OCI-LY7 (cell line): ENCODE measurements around the gene TCF12. TPM values are rescaled to one million over a fixed set of nuclear protein-coding genes. Genes with fewer than 3 reads are reported as not detected.

ENCODE experiments used
- BruUV-seq: library from RNA; stranded (reverse); fragments of 400-500 nt; replicated peaks from 2 replicates; lab custom pipeline; 2021; lab: Mats Ljungman, UMichigan
- CTCF ChIA-PET: fragments of 300-600 bp; sonication (Branson Sonifier 250); formaldehyde crosslinking; loops from one replicate; lab custom pipeline; 2022; ENCODE audit warnings: antibody characterized with exemption; ENCODE audit not compliant: unreplicated experiment; lab: Charles Lee
- POLR2A ChIA-PET: fragments of 300-600 bp; sonication (Branson Sonifier 250); formaldehyde crosslinking; loops from one replicate; lab custom pipeline; 2022; ENCODE audit warnings: antibody characterized with exemption; lab: Charles Lee
- DNase-seq: peaks from one replicate; pipeline ENCODE4 v3.0.0-alpha.2; 2015; ENCODE audit warnings: low spot score
- H2AFZ ChIP-seq: fragments of 200-600 bp; sonication (generic), shearing (Covaris generic); 2 replicates; pipeline ENCODE4 v1.6.1; 2014; ENCODE audit warnings: mild to moderate bottlenecking, antibody characterized with exemption, low read length, moderate library complexity
- H3K27ac ChIP-seq: fragments of 200-600 bp; sonication (generic); 2 replicates; pipeline ENCODE4 v1.5.1; 2014; ENCODE audit warnings: mixed run types, low read depth, mild to moderate bottlenecking, moderate library complexity, low read length, inconsistent platforms; ENCODE audit not compliant: poor library complexity, severe bottlenecking
- H3K36me3 ChIP-seq: fragments of 200-600 bp; sonication (generic); 2 replicates; pipeline ENCODE4 v1.6.1; 2014; ENCODE audit warnings: mild to moderate bottlenecking, antibody characterized with exemption, low read length, moderate library complexity, mixed read lengths; ENCODE audit not compliant: insufficient read depth
- H3K4me1 ChIP-seq: fragments of 200-600 bp; sonication (generic); 2 replicates; pipeline ENCODE4 v1.5.1; 2014; ENCODE audit warnings: mild to moderate bottlenecking, low read length; ENCODE audit not compliant: insufficient read depth, poor library complexity, severe bottlenecking
- H3K4me2 ChIP-seq: fragments of 200-600 bp; sonication (generic); 2 replicates; pipeline ENCODE4 v1.6.1; 2014; ENCODE audit warnings: mild to moderate bottlenecking, low read length
- H3K4me3 ChIP-seq: fragments of 200-600 bp; sonication (generic); 2 replicates; pipeline ENCODE4 v1.5.1; 2014; ENCODE audit warnings: mild to moderate bottlenecking, low read depth, low read length; ENCODE audit not compliant: poor library complexity, severe bottlenecking
- H3K79me2 ChIP-seq: fragments of 200-600 bp; sonication (generic); 2 replicates; pipeline ENCODE4 v1.6.1; 2016; ENCODE audit warnings: low read depth, mild to moderate bottlenecking, low read length, moderate library complexity, mixed read lengths; ENCODE audit not compliant: insufficient read depth
- H3K9me2 ChIP-seq: fragments of 200-600 bp; sonication (generic); 2 replicates; pipeline ENCODE4 v1.6.1; 2016; ENCODE audit warnings: mild to moderate bottlenecking, low read length, mixed read lengths; ENCODE audit not compliant: insufficient read depth
- H3K9me3 ChIP-seq: fragments of 200-600 bp; sonication (generic); 2 replicates; pipeline ENCODE4 v1.6.1; 2014; ENCODE audit warnings: mild to moderate bottlenecking, mixed run types, low read length, mixed read lengths
- H4K20me1 ChIP-seq: fragments of 200-600 bp; sonication (generic); 2 replicates; pipeline ENCODE4 v1.6.1; 2014; ENCODE audit warnings: mild to moderate bottlenecking, antibody characterized with exemption, low read length, moderate library complexity, mixed read lengths; ENCODE audit not compliant: insufficient read depth
- EZH2phosphoT487 ChIP-seq: fragments of 200-600 bp; sonication (generic); IDR thresholded peaks from 2 replicates; pipeline ENCODE4 v1.6.1; 2018; ENCODE audit warnings: low read depth, borderline replicate concordance, mild to moderate bottlenecking, mixed run types, antibody characterized with exemption, low read length, moderate library complexity, mixed read lengths
- intact Hi-C: fragments of 100-400 bp; cut with micrococcal nuclease; formaldehyde crosslinking; loops from one replicate; pipeline ENCODE4 v1.10.0; 2022; ENCODE audit not compliant: unreplicated experiment
- total RNA-seq, 2 experiments: library from RNA; depleted of rRNA in 1 of 2; stranded (reverse); fragments of >200 nt in 1 of 2; shearing (Covaris generic) in 1 of 2; gene quantifications; 2 replicates each; pipeline ENCODE4 v1.2.3, GENCODE V29; 2014 to 2022
- TF ChIP-seq, protein P1 (sequence below): fragments of 200-600 bp; sonication (generic); conservative IDR thresholded peaks from 2 replicates; pipeline ENCODE4 v1.5.1; 2014; ENCODE audit warnings: mild to moderate bottlenecking, antibody characterized with exemption, low read length, moderate library complexity, mixed read lengths

TCF12 gene
- total RNA-seq, 2 experiments from 2014 or later: 51.6 to 139 TPM

DNA sequence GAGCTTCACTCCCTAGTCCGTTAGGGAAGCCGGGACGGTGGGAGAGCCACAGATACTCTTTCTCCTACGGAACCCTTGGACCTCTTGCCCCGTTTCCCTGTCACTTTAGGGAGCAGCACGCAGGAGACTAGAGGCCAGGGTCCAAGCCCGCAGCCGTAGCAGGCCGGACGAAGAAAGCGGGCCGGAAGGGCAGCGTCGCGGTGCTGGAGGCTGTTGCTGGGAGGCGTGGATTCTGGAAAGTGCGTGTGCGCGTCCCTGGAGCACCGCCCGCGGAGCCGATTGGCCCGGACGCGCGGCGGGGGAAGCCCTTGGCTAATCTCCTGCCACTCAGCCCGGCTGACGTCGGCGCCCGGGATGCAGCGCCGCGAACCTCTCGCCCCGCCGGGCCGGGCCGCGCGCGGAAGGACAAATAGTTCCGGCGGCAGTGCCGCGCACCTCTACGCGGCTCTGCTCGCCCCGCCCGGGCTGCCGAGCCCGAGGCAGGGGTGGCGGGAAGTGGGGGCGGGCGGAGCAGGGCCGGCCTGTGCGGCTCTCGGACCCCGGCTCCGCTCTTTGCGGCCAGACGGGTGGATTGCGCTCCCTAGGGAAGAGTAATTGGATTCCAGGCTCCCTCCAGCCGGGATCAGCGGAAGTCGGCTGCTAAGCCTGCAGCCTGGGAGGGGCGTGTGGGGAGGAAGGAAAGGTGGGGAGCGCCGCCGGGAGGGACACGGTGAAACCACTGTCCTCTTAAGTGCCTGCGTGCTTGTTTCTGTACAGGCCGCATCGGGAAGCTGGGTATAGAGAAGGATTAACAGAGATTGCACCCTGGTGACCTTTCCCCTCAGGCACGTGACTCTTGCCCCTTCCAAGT, 31.3 kb upstream of the TCF12 start:
- Histone ChIP-seq H4K20me1 (no peaks in the 10 kb centered on the region), H3K79me2 (no peaks in the 10 kb centered on the region), H3K27ac (peak overlapping the region; percentile 2), H3K36me3 (no peaks in the 10 kb centered on the region), H3K4me3 (peak overlapping the region; percentile 68), H3K9me2 (no peaks in the 10 kb centered on the region), H2AFZ (peak overlapping the region; percentile 99), H3K4me2 (peak overlapping the region; percentile 83), H3K4me1 (peaks cover 23% of the 10 kb centered on the region), H3K9me3 (no peaks in the 10 kb centered on the region)
- CTCF ChIA-PET: no interaction called here
- intact Hi-C loops: loop anchor here (1.0 kb wide), 1 partner anchor 31 kb away; the partner anchor contains the start of gene TCF12
- POLR2A ChIA-PET: no interaction called here
- peak; percentile 83 for DNase-seq
- BruUV-seq: no TSS peak
- TF ChIP-seq EZH2phosphoT487: no peak
- TF ChIP-seq, protein P1, sequence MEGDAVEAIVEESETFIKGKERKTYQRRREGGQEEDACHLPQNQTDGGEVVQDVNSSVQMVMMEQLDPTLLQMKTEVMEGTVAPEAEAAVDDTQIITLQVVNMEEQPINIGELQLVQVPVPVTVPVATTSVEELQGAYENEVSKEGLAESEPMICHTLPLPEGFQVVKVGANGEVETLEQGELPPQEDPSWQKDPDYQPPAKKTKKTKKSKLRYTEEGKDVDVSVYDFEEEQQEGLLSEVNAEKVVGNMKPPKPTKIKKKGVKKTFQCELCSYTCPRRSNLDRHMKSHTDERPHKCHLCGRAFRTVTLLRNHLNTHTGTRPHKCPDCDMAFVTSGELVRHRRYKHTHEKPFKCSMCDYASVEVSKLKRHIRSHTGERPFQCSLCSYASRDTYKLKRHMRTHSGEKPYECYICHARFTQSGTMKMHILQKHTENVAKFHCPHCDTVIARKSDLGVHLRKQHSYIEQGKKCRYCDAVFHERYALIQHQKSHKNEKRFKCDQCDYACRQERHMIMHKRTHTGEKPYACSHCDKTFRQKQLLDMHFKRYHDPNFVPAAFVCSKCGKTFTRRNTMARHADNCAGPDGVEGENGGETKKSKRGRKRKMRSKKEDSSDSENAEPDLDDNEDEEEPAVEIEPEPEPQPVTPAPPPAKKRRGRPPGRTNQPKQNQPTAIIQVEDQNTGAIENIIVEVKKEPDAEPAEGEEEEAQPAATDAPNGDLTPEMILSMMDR: 0 out of 2 replicates have a peak, but pooled peaks have one; percentile 17

DNA sequence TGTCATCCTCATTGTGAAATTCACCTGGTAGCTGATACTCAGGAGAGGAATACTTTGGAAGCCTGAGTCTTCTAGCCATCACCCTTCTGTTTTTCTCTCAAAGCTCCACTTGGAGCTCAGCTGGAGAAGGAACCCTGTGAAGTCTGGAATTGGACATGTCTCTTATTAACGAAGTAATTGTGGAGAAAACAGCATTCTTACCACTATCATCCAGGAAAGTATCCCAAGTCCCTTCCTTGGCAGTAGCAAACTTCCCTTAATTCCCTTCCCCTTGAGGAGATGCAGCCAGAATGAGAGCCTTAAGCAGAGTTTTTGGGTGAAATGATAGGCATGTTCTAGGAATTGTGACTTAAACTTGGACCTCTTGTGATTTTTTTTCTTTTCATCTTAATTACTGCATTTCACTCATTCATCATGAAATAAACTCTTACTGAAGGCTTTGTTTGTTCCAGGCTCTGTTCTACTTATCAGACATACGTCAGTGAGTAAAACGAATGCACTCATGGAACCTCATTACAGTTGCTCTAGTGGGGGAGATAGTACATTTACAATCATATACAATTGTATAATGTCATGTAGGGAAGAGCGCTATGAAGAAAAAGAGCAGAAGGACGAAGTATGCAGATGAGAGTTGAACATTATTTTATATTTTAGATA, 30.5 kb upstream of the TCF12 start:
- TF ChIP-seq EZH2phosphoT487: no peak
- TF ChIP-seq, protein P1: no peak
- BruUV-seq: no TSS peak

More for the DNA sequence above, 30.5 kb upstream of the TCF12 start:
- intact Hi-C loops: loop anchor here (1.0 kb wide), 1 partner anchor 30 kb away; the partner anchor contains the start of gene TCF12
- Histone ChIP-seq H2AFZ (peak overlapping the region; percentile 99), H3K27ac (peak overlapping the region; percentile 2), H3K9me3 (no peaks in the 10 kb centered on the region), H4K20me1 (no peaks in the 10 kb centered on the region), H3K79me2 (no peaks in the 10 kb centered on the region), H3K36me3 (no peaks in the 10 kb centered on the region), H3K9me2 (no peaks in the 10 kb centered on the region), H3K4me1 (peaks cover 23% of the 10 kb centered on the region), H3K4me2 (peak overlapping the region; percentile 83), H3K4me3 (peak overlapping the region; percentile 68)
- DNase-seq: no peak
- CTCF ChIA-PET: no interaction called here
- POLR2A ChIA-PET: no interaction called here
